Measurements from ENCODE around the gene KCTD20. TPM values are rescaled to one million over a fixed set of nuclear protein-coding genes. Genes with fewer than 3 reads are reported as not detected.

The KCTD20 gene
- total and polyA plus RNA-seq, 2 experiments from 2014 or later, result 7.4 to 25.0 TPM

- TF ChIP-seq REST (IDR thresholded peaks at IDR 0.05; ENCODE audit: unreplicated experiment), result no peak
- TF ChIP-seq POLR2AphosphoS5 (IDR thresholded peaks at IDR 0.05; ENCODE audit: low read depth), result no peak
- no peak for TF ChIP-seq NANOG (IDR thresholded peaks at IDR 0.05; ENCODE audit: borderline replicate concordance)
- no peak for TF ChIP-seq CTCF (conservative IDR thresholded peaks at IDR 0.05; ENCODE audit: low read depth in 2 of 2)
- TF ChIP-seq EZH2 (IDR thresholded peaks at IDR 0.05; ENCODE audit: low read depth, unreplicated experiment), result no peak
- TF ChIP-seq ETS1 (IDR thresholded peaks at IDR 0.05), result no peak
- no peak for TF ChIP-seq STAT1 (IDR thresholded peaks at IDR 0.05; ENCODE audit: unreplicated experiment)
- no peak for TF ChIP-seq ZNF114 (CRISPR knock-in tag; IDR thresholded peaks at IDR 0.05)
- no peak for TF ChIP-seq EZH2phosphoT487 (IDR thresholded peaks at IDR 0.05; ENCODE audit: unreplicated experiment)
- TF ChIP-seq CREB1 (CRISPR knock-in tag; IDR thresholded peaks at IDR 0.05; ENCODE audit: low read depth), result no peak
- TF ChIP-seq JUNB (IDR thresholded peaks at IDR 0.05; ENCODE audit: unreplicated experiment), result no peak
Observed at GRCh38 chr6:36501686-36502085, 58.9 kb downstream of the KCTD20 start (continued).

- no peaks in the 10 kb centered on the region for H3K27me3 Mint-ChIP-seq (ENCODE audit: insufficient read depth, low read depth, poor library complexity)
- H2AFZ ChIP-seq, result no peak overlapping the region
- H3K36me3 Mint-ChIP-seq (ENCODE audit: low read depth), result peaks cover 10% of the 10 kb centered on the region
- TF ChIP-seq NANOG (IDR thresholded peaks at IDR 0.05; ENCODE audit: borderline replicate concordance) (no peak), POLR2AphosphoS5 (IDR thresholded peaks at IDR 0.05; ENCODE audit: low read depth) (no peak), STAT1 (IDR thresholded peaks at IDR 0.05; ENCODE audit: unreplicated experiment) (no peak), JUNB (IDR thresholded peaks at IDR 0.05; ENCODE audit: unreplicated experiment) (no peak), ZNF331 (CRISPR knock-in tag; IDR thresholded peaks at IDR 0.05; ENCODE audit: low read depth) (no peak), EZH2 (IDR thresholded peaks at IDR 0.05; ENCODE audit: low read depth, unreplicated experiment) (no peak), ZNF462 (CRISPR knock-in tag; IDR thresholded peaks at IDR 0.05) (no peak), EZH2phosphoT487 (IDR thresholded peaks at IDR 0.05; ENCODE audit: unreplicated experiment) (no peak)
Observed at GRCh38 chr6:36504181-36504580, 61.4 kb downstream of the KCTD20 start.

More at GRCh38 chr6:36504181-36504580, 61.4 kb downstream of the KCTD20 start:
- H3F3A ChIP-seq (replicated peaks; ENCODE audit: low read depth), result no peaks in the 10 kb centered on the region
- H3K36me3 ChIP-seq (ENCODE audit: insufficient read depth), result no peaks in the 10 kb centered on the region; the same call in none of the 2 replicates
- H3K27ac ChIP-seq (ENCODE audit: low read depth), result no peak overlapping the region
- no peaks in the 10 kb centered on the region for H3K4me1 ChIP-seq (ENCODE audit: insufficient read depth)
- H4K20me1 ChIP-seq (replicated peaks; ENCODE audit: insufficient read depth), result no peaks in the 10 kb centered on the region
- H3K4me2 ChIP-seq, result no peak overlapping the region
- no peak for ATAC-seq
- H3K9me2 ChIP-seq (ENCODE audit: insufficient read depth), result no peaks in the 10 kb centered on the region
- no peak overlapping the region for H3K4me3 ChIP-seq
- H3K27me3 ChIP-seq (ENCODE audit: insufficient read depth), result no peaks in the 10 kb centered on the region
- H3K4me1 Mint-ChIP-seq, result no peaks in the 10 kb centered on the region; the same call in 1 of the 3 replicates
- H3K4me3 Mint-ChIP-seq, result no peak overlapping the region
- H3K9me3 Mint-ChIP-seq, result no peaks in the 10 kb centered on the region
- H3K27ac Mint-ChIP-seq, result no peak overlapping the region; the same call in 1 of the 2 replicates
- no peak for DNase-seq (ENCODE audit: low spot score)
- no peaks in the 10 kb centered on the region for H3K79me2 ChIP-seq (replicated peaks; ENCODE audit: insufficient read depth)
